T-helper 22 cell (primary cell): ENCODE measurements around the gene ZNF536.

Experiments used
- DNase-seq: peaks from one replicate; pipeline ENCODE4 v3.0.0-alpha.2; 2020; ENCODE audit warnings: low read depth

Gene ZNF536

DNA sequence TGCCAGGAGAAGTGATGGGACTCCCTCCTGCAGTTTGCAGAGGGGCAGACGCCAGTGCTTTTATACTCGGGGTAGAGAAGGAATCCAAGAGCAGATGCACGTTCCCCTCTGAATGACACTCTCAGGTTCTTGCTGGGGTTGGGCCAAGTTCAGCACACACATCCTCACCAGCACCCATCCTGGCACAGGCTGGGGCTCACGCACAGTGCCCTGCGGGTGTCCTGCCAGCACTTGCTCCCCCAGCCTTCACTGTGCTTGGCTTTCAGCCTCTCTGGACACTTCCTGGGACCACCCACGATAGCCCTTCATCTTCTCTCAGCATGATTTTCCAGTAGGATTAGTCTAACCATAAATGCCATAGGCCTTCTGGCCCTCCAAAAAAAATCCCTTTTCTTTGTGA, 158.6 kb downstream of the ZNF536 start:
- no peak for DNase-seq

DNA sequence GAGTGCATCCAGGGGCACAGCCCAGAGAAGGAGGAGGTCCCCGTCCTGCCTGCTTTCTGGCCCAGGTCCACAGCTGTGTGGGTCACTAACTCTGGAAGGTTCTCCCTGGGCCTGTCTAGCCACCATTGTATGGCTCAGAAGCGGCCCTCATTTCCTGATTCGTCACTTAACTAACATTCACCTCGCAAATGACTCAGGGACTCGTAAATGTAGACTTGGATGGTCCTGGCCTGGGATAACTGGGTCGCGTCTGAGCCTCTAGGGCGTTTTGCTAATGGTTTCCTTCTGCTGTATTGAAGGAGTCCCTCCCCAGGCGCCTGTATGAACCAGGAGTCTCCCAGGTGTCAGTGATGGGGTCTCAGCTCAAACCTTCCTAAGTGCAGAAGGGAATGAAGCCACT, 162.8 kb downstream of the ZNF536 start:
- no peak for DNase-seq

- DNase-seq: no peak
Observed at GRCh38 chr19:30536975-30537374, 164.8 kb downstream of the ZNF536 start.

DNA sequence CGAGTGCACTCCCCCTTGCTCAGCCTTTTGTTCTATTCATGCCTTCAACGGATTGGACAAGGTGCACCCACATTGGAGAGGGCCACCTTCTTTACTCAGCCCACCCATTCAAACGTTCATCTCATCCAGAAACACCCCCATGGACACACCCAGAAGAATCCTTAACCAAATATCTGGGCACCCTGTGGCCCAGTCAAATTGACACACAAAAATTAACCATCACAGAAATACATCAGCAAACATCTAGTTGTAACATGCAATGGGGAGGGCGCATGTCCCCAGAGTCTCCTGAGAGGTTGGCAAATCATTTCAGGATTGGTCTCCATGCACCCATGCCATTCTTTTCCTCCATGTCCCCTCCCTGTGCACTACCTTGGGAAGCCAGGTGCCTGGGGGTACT, 167.1 kb downstream of the ZNF536 start:
- DNase-seq: no peak

- no peak for DNase-seq
Observed at GRCh38 chr19:30539981-30540380, 167.8 kb downstream of the ZNF536 start.

DNA sequence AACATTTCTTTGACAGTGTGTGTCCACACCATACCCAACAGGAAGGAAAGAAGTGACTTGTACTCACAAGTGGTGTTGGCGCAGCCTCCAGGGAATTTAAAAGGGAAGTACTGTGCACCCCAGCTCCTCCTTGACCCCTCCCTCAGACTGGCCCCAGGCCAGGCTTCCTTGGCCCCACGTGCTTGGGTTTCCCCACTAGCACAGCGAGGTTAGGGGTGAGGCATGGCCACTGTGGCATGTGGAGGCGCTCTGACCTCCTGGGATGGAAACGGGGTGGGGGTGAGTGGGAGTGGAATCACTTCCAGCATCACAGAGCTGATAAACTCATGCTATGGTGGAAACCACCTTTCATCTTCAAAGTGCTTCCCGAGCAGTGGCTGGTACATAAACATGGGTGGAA, 168.6 kb downstream of the ZNF536 start:
- no peak for DNase-seq

DNA sequence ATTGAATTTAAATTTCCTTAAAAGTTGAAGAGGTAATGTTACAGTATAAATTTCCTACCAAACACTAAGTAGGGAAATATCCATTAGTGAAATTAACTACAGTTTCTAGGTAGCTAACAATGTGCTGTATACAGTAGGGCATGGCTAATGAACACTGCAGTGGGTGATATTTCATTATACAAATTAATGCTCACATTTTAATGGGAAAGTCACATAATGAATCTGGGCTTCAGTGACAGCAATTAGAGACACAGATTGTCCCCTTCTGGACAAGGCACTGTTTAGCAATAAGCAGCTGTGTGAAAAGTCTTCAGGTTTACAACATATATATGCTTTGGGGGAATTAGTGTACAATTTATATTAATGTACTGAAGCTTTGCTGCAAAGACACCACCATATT, 169.4 kb downstream of the ZNF536 start:
- no peak for DNase-seq

GRCh38 chr19:30543243-30543945, 171.2 kb downstream of the ZNF536 start:
- DNase-seq: no peak

DNA sequence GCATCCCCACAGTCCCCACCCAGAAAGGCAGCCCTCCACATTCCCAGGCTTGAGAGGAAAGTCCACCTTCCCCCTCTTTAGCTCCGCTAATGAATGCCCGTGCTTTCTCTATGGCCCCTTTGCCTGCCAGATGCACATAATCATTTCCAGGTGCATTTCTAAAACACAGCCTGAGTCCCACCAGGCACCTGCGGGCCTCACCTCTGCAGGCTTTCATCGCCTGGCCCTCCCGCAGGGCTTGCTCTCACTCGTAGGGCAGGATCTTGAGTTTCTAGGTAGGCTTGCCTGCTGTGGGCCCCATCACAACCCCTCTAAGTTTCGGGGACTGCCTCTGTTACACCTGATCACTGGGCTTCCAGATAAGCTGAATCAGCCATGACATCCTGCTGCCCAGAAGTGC, 173.6 kb downstream of the ZNF536 start:
- no peak for DNase-seq

- no peak for DNase-seq
Observed at GRCh38 chr19:30546332-30546731, 174.1 kb downstream of the ZNF536 start.

- DNase-seq: no peak
Observed at GRCh38 chr19:30547246-30547645, 175.1 kb downstream of the ZNF536 start.

- DNase-seq: no peak
Observed at GRCh38 chr19:30549151-30549550, 177.0 kb downstream of the ZNF536 start.

- DNase-seq: no peak
Observed at GRCh38 chr19:30551271-30551670, 179.1 kb downstream of the ZNF536 start.

DNA sequence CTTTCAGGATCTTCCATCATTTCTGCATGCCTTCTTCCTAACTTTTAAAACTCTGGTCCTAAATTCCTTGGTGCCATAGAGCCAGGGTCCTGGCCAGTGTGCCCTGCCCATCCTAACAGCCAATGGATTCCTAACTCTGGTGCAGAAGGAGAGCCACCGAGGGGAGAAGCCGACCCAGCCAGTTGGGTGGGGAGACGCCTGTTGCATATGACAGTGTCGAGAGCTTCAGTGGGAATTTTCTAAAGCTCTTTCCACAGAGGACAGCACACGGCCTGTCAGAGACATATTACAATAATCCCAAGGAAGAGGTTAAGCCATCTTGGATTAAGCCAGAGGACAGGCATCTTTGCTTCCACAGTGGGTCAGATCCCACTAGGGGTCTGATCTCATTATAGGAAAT, 180.4 kb downstream of the ZNF536 start:
- DNase-seq: no peak

- DNase-seq: no peak
Observed at GRCh38 chr19:30555075-30555790, 183.0 kb downstream of the ZNF536 start.

GRCh38 chr19:30555791-30556110, 183.6 kb downstream of the ZNF536 start:
- no peak for DNase-seq

DNA sequence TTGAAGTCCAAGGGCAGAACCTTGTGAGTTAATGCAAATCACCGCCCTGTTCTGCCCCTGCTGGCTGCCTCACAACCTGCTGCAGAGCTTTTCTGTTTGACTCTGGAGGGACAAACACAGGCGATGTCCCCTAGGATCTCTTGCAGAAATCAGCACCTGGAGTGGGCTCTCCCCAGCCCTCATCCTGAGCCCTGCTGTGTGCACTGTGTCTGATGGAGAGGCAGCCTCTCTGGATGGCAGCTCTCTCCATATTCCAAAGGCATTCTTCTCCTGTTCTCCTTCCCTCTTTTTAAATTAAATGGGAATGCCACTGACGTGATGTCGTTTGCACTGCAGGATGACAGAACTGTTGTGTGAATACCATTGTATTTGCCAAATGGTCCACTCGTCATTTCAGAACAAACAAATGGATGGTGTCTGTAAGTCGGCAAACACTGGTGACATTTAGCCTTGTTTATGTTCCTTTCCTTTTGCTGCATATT, 184.1 kb downstream of the ZNF536 start:
- no peak for DNase-seq

GRCh38 chr19:30557212-30557611, 185.0 kb downstream of the ZNF536 start:
- no peak for DNase-seq

- DNase-seq: no peak
Observed at GRCh38 chr19:30557927-30558557, 185.9 kb downstream of the ZNF536 start.

DNA sequence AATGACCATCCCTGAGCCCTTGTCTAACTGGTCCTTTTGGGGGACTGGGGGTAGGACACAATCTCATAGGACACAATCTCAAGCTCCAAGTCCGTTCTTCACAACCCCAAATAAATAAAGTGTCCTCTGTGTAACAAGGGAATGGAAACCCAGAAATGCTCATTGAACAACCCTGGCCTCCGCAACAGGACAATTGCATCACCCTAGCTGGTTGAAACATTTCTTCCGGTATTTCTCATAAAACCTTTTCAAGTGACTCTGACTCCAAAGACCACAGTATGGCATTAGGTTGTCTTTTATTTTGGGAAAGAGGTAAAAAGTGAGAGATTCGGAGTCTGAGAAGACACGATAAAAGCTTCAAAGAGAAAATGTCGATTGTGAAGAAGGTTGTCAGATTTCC, 186.6 kb downstream of the ZNF536 start:
- DNase-seq: no peak

- no peak for DNase-seq
Observed at GRCh38 chr19:30559446-30559845, 187.3 kb downstream of the ZNF536 start.

- DNase-seq: no peak
Observed at GRCh38 chr19:30562981-30563380, 190.8 kb downstream of the ZNF536 start.

GRCh38 chr19:30563691-30564090, 191.5 kb downstream of the ZNF536 start:
- no peak for DNase-seq
